ENCODE results near the gene B4GALT2.

The B4GALT2 gene

GRCh38 chr1:43997295-43997999 is 18.4 kb downstream of the B4GALT2 start:
- Histone ChIP-seq H3K18ac (ENCODE audit: low read length) (peak overlapping the region; percentile 83), H4K91ac (ENCODE audit: low read depth, low read length, poor library complexity) (no peak overlapping the region), H3K36me3 (replicated peaks in 1 of 2; ENCODE audit: control insufficient read depth in 2 of 2, insufficient read depth in 2 of 2, low read length in 2 of 2) (peaks cover 0 to 24% of the 10 kb centered on the region in 2 donors), H3K4me1 (ENCODE audit: control insufficient read depth in 2 of 2, insufficient read depth in 1 of 2, low read depth in 1 of 2, low read length in 2 of 2) (peaks cover 16 to 24% of the 10 kb centered on the region in 2 donors), H2BK15ac (ENCODE audit: low read length) (no peak overlapping the region), H4K8ac (ENCODE audit: low read depth, low read length) (peak overlapping the region; percentile 43), H3K9ac (ENCODE audit: low read depth, low read length, poor library complexity) (no peak overlapping the region), H2BK120ac (ENCODE audit: low read depth, low read length) (no peak overlapping the region), H3K27me3 (ENCODE audit: control insufficient read depth in 3 of 3, insufficient read depth in 3 of 3, low read depth in 1 of 3, low read length in 3 of 3) (no peaks in the 10 kb centered on the region), H3K4ac (ENCODE audit: low read length) (no peak overlapping the region), H2BK5ac (ENCODE audit: low read length) (peak overlapping the region; percentile 13), H3K14ac (ENCODE audit: low read length) (no peak overlapping the region), H3K27ac (replicated peaks; ENCODE audit: low read length) (no peak overlapping the region), H3K4me3 (ENCODE audit: low read length in 2 of 2) (peak overlapping the region in 1 of 2 donors; percentile 20), H2AK5ac (ENCODE audit: low read depth, low read length) (peak overlapping the region; percentile 63), H3K4me2 (ENCODE audit: insufficient read depth, low read length, poor library complexity, severe bottlenecking) (no peak overlapping the region), H3K79me1 (ENCODE audit: low read depth, low read length) (peaks cover 2% of the 10 kb centered on the region), H2AFZ (ENCODE audit: low read length) (no peak overlapping the region), H3K23ac (ENCODE audit: low read depth, low read length, poor library complexity) (peak overlapping the region; percentile 85), H2BK12ac (ENCODE audit: low read length) (peak overlapping the region; percentile 90), H3K9me3 (replicated peaks in 1 of 2; ENCODE audit: control insufficient read depth in 2 of 2, insufficient read depth in 1 of 2, low read depth in 1 of 2, low read length in 2 of 2) (no peaks in the 10 kb centered on the region)
- DNase-seq (ENCODE audit: low spot score), result no peak
- no CpG with 5 or more reads among the region's 22 CpGs for WGBS, 2 donors (ENCODE audit: extremely low coverage in 2 of 2, insufficient read length in 2 of 2, insufficient replicate concordance in 1 of 2)

GRCh38 chr1:43998000-43998378 is 19.0 kb downstream of the B4GALT2 start:
- H2AFZ ChIP-seq (ENCODE audit: low read length), result no peak overlapping the region
- H2AK5ac ChIP-seq (ENCODE audit: low read depth, low read length), result peak overlapping the region; percentile 63
- peak overlapping the region; percentile 85 for H3K23ac ChIP-seq (ENCODE audit: low read depth, low read length, poor library complexity)
- no peak overlapping the region for H4K8ac ChIP-seq (ENCODE audit: low read depth, low read length)
- no peak overlapping the region for H3K4ac ChIP-seq (ENCODE audit: low read length)
- no peak overlapping the region for H3K27ac ChIP-seq (replicated peaks; ENCODE audit: low read length)
- H4K91ac ChIP-seq (ENCODE audit: low read depth, low read length, poor library complexity), result no peak overlapping the region
- no peak overlapping the region for H2BK120ac ChIP-seq (ENCODE audit: low read depth, low read length)
- no peak overlapping the region for H2BK12ac ChIP-seq (ENCODE audit: low read length)
- H3K4me1 ChIP-seq (ENCODE audit: control insufficient read depth in 2 of 2, insufficient read depth in 1 of 2, low read depth in 1 of 2, low read length in 2 of 2), result peaks cover 16 to 21% of the 10 kb centered on the region in 2 donors
- H3K4me2 ChIP-seq (ENCODE audit: insufficient read depth, low read length, poor library complexity, severe bottlenecking), result no peak overlapping the region
- DNase-seq (ENCODE audit: low spot score), result no peak
- peak overlapping the region; percentile 64 for H3K18ac ChIP-seq (ENCODE audit: low read length)
- peak overlapping the region in 1 of 2 donors; percentile 20 for H3K4me3 ChIP-seq (ENCODE audit: low read length in 2 of 2)
- H2BK5ac ChIP-seq (ENCODE audit: low read length), result peak overlapping the region; percentile 13
- peak overlapping the region; percentile 23 for H3K14ac ChIP-seq (ENCODE audit: low read length)
- H2BK15ac ChIP-seq (ENCODE audit: low read length), result no peak overlapping the region
- no peaks in the 10 kb centered on the region for H3K27me3 ChIP-seq (ENCODE audit: control insufficient read depth in 3 of 3, insufficient read depth in 3 of 3, low read depth in 1 of 3, low read length in 3 of 3)
- no peak overlapping the region for H3K9ac ChIP-seq (ENCODE audit: low read depth, low read length, poor library complexity)
- WGBS, 2 donors (ENCODE audit: extremely low coverage in 2 of 2, insufficient read length in 2 of 2, insufficient replicate concordance in 1 of 2), result no CpG with 5 or more reads among the region's 11 CpGs
- H3K36me3 ChIP-seq (replicated peaks in 1 of 2; ENCODE audit: control insufficient read depth in 2 of 2, insufficient read depth in 2 of 2, low read length in 2 of 2), result peaks cover 0 to 24% of the 10 kb centered on the region in 2 donors
- peaks cover 2% of the 10 kb centered on the region for H3K79me1 ChIP-seq (ENCODE audit: low read depth, low read length)
- no peaks in the 10 kb centered on the region for H3K9me3 ChIP-seq (replicated peaks in 1 of 2; ENCODE audit: control insufficient read depth in 2 of 2, insufficient read depth in 1 of 2, low read depth in 1 of 2, low read length in 2 of 2)

DNA sequence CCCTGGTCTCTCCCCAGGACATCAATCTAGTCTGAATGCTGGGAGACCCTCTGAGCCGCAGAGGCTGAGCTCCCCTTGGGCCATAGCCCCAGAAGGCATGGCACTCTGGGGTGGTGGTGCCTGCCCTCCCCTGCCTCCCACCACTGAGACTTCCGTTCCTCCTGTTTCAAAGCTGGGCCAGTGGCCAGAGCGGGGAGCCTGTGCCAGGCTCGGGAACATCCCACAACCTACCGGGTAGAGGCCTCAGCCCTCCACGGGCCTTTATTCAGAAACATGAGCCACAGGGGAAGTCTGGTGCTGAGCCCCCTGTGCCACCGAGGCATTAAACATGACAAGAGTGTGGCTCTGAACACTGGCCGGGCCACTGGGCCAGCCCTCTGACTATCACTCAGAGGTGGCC is 20.4 kb downstream of the B4GALT2 start:
- no peak for DNase-seq (ENCODE audit: low spot score)
- Histone ChIP-seq H3K27ac (replicated peaks; ENCODE audit: low read length) (no peak overlapping the region), H2BK5ac (ENCODE audit: low read length) (no peak overlapping the region), H3K23ac (ENCODE audit: low read depth, low read length, poor library complexity) (peak overlapping the region; percentile 48), H3K14ac (ENCODE audit: low read length) (no peak overlapping the region), H3K27me3 (ENCODE audit: control insufficient read depth in 3 of 3, insufficient read depth in 3 of 3, low read depth in 1 of 3, low read length in 3 of 3) (no peaks in the 10 kb centered on the region), H3K9ac (ENCODE audit: low read depth, low read length, poor library complexity) (peak overlapping the region; percentile 10), H2BK120ac (ENCODE audit: low read depth, low read length) (no peak overlapping the region), H3K4me2 (ENCODE audit: insufficient read depth, low read length, poor library complexity, severe bottlenecking) (no peak overlapping the region), H2AFZ (ENCODE audit: low read length) (no peak overlapping the region), H2BK12ac (ENCODE audit: low read length) (no peak overlapping the region), H2BK15ac (ENCODE audit: low read length) (no peak overlapping the region), H3K79me1 (ENCODE audit: low read depth, low read length) (peaks cover 2% of the 10 kb centered on the region), H3K4me1 (ENCODE audit: control insufficient read depth in 2 of 2, insufficient read depth in 1 of 2, low read depth in 1 of 2, low read length in 2 of 2) (peaks cover 16 to 21% of the 10 kb centered on the region in 2 donors), H4K91ac (ENCODE audit: low read depth, low read length, poor library complexity) (no peak overlapping the region), H3K4ac (ENCODE audit: low read length) (no peak overlapping the region), H4K8ac (ENCODE audit: low read depth, low read length) (no peak overlapping the region), H3K18ac (ENCODE audit: low read length) (no peak overlapping the region), H3K36me3 (replicated peaks in 1 of 2; ENCODE audit: control insufficient read depth in 2 of 2, insufficient read depth in 2 of 2, low read length in 2 of 2) (peaks cover 0 to 24% of the 10 kb centered on the region in 2 donors), H2AK5ac (ENCODE audit: low read depth, low read length) (no peak overlapping the region), H3K9me3 (replicated peaks in 1 of 2; ENCODE audit: control insufficient read depth in 2 of 2, insufficient read depth in 1 of 2, low read depth in 1 of 2, low read length in 2 of 2) (no peaks in the 10 kb centered on the region), H3K4me3 (ENCODE audit: low read length in 2 of 2) (no peak overlapping the region)
- no CpG with 5 or more reads among the region's 8 CpGs for WGBS, 2 donors (ENCODE audit: extremely low coverage in 2 of 2, insufficient read length in 2 of 2, insufficient replicate concordance in 1 of 2)

GRCh38 chr1:44000122-44000665 is 21.2 kb downstream of the B4GALT2 start:
- WGBS, 2 donors (ENCODE audit: extremely low coverage in 2 of 2, insufficient read length in 2 of 2, insufficient replicate concordance in 1 of 2), result no CpG with 5 or more reads among the region's 8 CpGs
- Histone ChIP-seq H3K23ac (ENCODE audit: low read depth, low read length, poor library complexity) (peak overlapping the region; percentile 48), H3K79me1 (ENCODE audit: low read depth, low read length) (peaks cover 2% of the 10 kb centered on the region), H2BK12ac (ENCODE audit: low read length) (no peak overlapping the region), H2AK5ac (ENCODE audit: low read depth, low read length) (no peak overlapping the region), H2BK5ac (ENCODE audit: low read length) (no peak overlapping the region), H3K27ac (replicated peaks; ENCODE audit: low read length) (no peak overlapping the region), H3K4me1 (ENCODE audit: control insufficient read depth in 2 of 2, insufficient read depth in 1 of 2, low read depth in 1 of 2, low read length in 2 of 2) (peaks cover 16 to 18% of the 10 kb centered on the region in 2 donors), H4K91ac (ENCODE audit: low read depth, low read length, poor library complexity) (no peak overlapping the region), H3K18ac (ENCODE audit: low read length) (no peak overlapping the region), H3K9me3 (replicated peaks in 1 of 2; ENCODE audit: control insufficient read depth in 2 of 2, insufficient read depth in 1 of 2, low read depth in 1 of 2, low read length in 2 of 2) (no peaks in the 10 kb centered on the region), H2AFZ (ENCODE audit: low read length) (no peak overlapping the region), H3K36me3 (replicated peaks in 1 of 2; ENCODE audit: control insufficient read depth in 2 of 2, insufficient read depth in 2 of 2, low read length in 2 of 2) (peaks cover 0 to 26% of the 10 kb centered on the region in 2 donors), H2BK15ac (ENCODE audit: low read length) (no peak overlapping the region), H3K14ac (ENCODE audit: low read length) (no peak overlapping the region), H3K4me2 (ENCODE audit: insufficient read depth, low read length, poor library complexity, severe bottlenecking) (no peak overlapping the region), H3K9ac (ENCODE audit: low read depth, low read length, poor library complexity) (peak overlapping the region; percentile 63), H3K4ac (ENCODE audit: low read length) (no peak overlapping the region), H4K8ac (ENCODE audit: low read depth, low read length) (no peak overlapping the region), H3K27me3 (ENCODE audit: control insufficient read depth in 3 of 3, insufficient read depth in 3 of 3, low read depth in 1 of 3, low read length in 3 of 3) (no peaks in the 10 kb centered on the region), H3K4me3 (ENCODE audit: low read length in 2 of 2) (no peak overlapping the region), H2BK120ac (ENCODE audit: low read depth, low read length) (no peak overlapping the region)
- no peak for DNase-seq (ENCODE audit: low spot score)
